Trophoblast cell (in vitro differentiated cells and primary cell): ENCODE data around the gene FXYD5.

Experiments used
- DNase-seq, 2 donors: peaks; one replicate each; pipeline ENCODE4 v3.0.0-alpha.2; 2016
- H2AFZ ChIP-seq: 2 replicates; pipeline ENCODE4 v1.6.1; 2013; ENCODE audit warnings: low read length, moderate library complexity, mild to moderate bottlenecking; ENCODE audit not compliant: insufficient read depth, poor library complexity
- H2AK5ac ChIP-seq: 2 replicates; pipeline ENCODE4 v1.6.1; 2013; ENCODE audit warnings: mild to moderate bottlenecking, low read length
- H2BK120ac ChIP-seq: 2 replicates; pipeline ENCODE4 v1.6.1; 2013; ENCODE audit warnings: low read length, mild to moderate bottlenecking, moderate library complexity; ENCODE audit not compliant: insufficient read depth, poor library complexity
- H2BK12ac ChIP-seq: 2 replicates; pipeline ENCODE4 v1.6.1; 2013; ENCODE audit warnings: mild to moderate bottlenecking, low read length, moderate library complexity
- H2BK5ac ChIP-seq: 2 replicates; pipeline ENCODE4 v1.6.1; 2013; ENCODE audit warnings: low read length, low read depth, moderate library complexity, mild to moderate bottlenecking; ENCODE audit not compliant: poor library complexity
- H3K14ac ChIP-seq: 2 replicates; pipeline ENCODE4 v1.6.1; 2013; ENCODE audit warnings: mild to moderate bottlenecking, low read length
- H3K18ac ChIP-seq: 2 replicates; pipeline ENCODE4 v1.6.1; 2013; ENCODE audit warnings: mild to moderate bottlenecking, low read length
- H3K23ac ChIP-seq: 2 replicates; pipeline ENCODE4 v1.6.1; 2013; ENCODE audit warnings: low read length
- H3K27ac ChIP-seq: 2 replicates; pipeline ENCODE4 v1.5.1; 2013; ENCODE audit warnings: low read depth, mild to moderate bottlenecking, inconsistent platforms, low read length, moderate library complexity
- H3K27me3 ChIP-seq: 2 replicates; pipeline ENCODE4 v1.6.1; 2013; ENCODE audit warnings: inconsistent platforms, mild to moderate bottlenecking, low read length, moderate library complexity; ENCODE audit not compliant: insufficient read depth
- H3K36me3 ChIP-seq, 2 experiments: 1 replicate in 1 of 2; 2 replicates in 1 of 2; pipeline ENCODE4 v1.6.1; 2013; ENCODE audit warnings: low read length in 2 of 2, mild to moderate bottlenecking in 2 of 2, moderate library complexity in 1 of 2; ENCODE audit not compliant: insufficient read depth in 2 of 2, control insufficient read depth in 1 of 2
- H3K4ac ChIP-seq: 2 replicates; pipeline ENCODE4 v1.6.1; 2013; ENCODE audit warnings: low read depth, mild to moderate bottlenecking, low read length, moderate library complexity
- H3K4me1 ChIP-seq, 2 experiments: 1 replicate in 1 of 2; 2 replicates in 1 of 2; pipeline ENCODE4 v1.6.1; 2013; ENCODE audit warnings: low read length in 2 of 2, mild to moderate bottlenecking in 2 of 2, moderate library complexity in 1 of 2; ENCODE audit not compliant: insufficient read depth in 2 of 2, control insufficient read depth in 1 of 2
- H3K4me2 ChIP-seq: 2 replicates; pipeline ENCODE4 v1.6.1; 2013; ENCODE audit warnings: inconsistent platforms, mild to moderate bottlenecking, low read length, moderate library complexity
- H3K4me3 ChIP-seq: 2 replicates; pipeline ENCODE4 v1.5.1; 2013; ENCODE audit warnings: mild to moderate bottlenecking, low read depth, low read length, inconsistent platforms
- H3K79me1 ChIP-seq: one replicate; pipeline ENCODE4 v1.6.1; 2013; ENCODE audit warnings: low read length
- H3K79me2 ChIP-seq: 2 replicates; pipeline ENCODE4 v1.6.1; 2013; ENCODE audit warnings: low read length, mild to moderate bottlenecking; ENCODE audit not compliant: control insufficient read depth, insufficient read depth, poor library complexity
- H3K9ac ChIP-seq: 2 replicates; pipeline ENCODE4 v1.6.1; 2013; ENCODE audit warnings: mild to moderate bottlenecking, low read length
- H3K9me3 ChIP-seq: 2 replicates; pipeline ENCODE4 v1.6.1; 2013; ENCODE audit warnings: low read depth, mild to moderate bottlenecking, control low read depth, inconsistent platforms, low read length; ENCODE audit not compliant: insufficient read depth
- H4K12ac ChIP-seq: 2 replicates; pipeline ENCODE4 v1.6.1; 2013; ENCODE audit warnings: low read depth, mild to moderate bottlenecking, low read length, moderate library complexity
- H4K8ac ChIP-seq: 2 replicates; pipeline ENCODE4 v1.6.1; 2013; ENCODE audit warnings: low read depth, mild to moderate bottlenecking, low read length, moderate library complexity
- H4K91ac ChIP-seq: one replicate; pipeline ENCODE4 v1.6.1; 2013; ENCODE audit warnings: low read depth, mild to moderate bottlenecking, low read length, moderate library complexity
- WGBS: extraction: QIAGEN DNeasy Blood & Tissue Kit; methylation state at CpG from one replicate; pipeline ENCODE4 v1.1.7; 2013; ENCODE audit warnings: missing lambda C conversion rate; ENCODE audit not compliant: insufficient read length, insufficient coverage; ENCODE audit errors: extremely low coverage; 5-methylcytosine and 5-hydroxymethylcytosine counted together

The FXYD5 gene

DNA sequence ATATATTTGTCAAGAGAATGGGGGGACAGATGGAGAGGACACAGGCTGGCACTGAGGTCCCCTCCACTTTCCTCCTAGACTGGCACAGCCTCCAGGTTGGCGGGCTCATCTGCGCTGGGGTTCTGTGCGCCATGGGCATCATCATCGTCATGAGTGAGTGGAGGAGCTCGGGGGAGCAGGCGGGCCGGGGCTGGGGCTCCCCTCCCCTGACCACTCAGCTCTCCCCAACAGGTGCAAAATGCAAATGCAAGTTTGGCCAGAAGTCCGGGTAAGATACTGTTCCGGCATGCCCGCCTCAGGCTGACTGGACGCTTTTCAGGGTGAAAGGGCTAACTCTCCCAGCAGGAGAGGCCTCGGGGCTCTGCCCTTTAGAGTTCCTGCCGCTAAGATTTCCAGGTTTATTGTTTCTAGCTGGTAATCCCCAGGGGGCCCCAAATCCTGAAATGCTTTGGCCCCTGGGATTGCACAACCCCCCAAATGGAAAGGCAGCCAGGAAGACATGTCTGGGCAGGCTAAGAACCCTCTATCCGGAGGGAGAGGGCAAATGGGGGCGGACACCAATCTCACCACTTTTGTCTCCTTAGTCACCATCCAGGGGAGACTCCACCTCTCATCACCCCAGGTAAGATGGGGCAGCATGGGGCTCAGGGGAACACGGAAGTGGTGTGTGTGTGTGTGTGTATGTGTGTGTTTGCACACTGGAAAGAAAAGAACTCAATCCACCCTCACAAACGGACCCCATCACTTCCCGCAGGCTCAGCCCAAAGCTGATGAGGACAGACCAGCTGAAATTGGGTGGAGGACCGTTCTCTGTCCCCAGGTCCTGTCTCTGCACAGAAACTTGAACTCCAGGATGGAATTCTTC lies 31.6 kb upstream of the FXYD5 start:
- no peaks in the 10 kb centered on the region for H3K79me2 ChIP-seq
- no CpG with 5 or more reads among the region's 19 CpGs for WGBS
- H2BK120ac ChIP-seq = no peak overlapping the region
- no peak overlapping the region for H3K23ac ChIP-seq
- no peak overlapping the region for H2AK5ac ChIP-seq
- H3K4me3 ChIP-seq = no peak overlapping the region
- no peaks in the 10 kb centered on the region for H3K36me3 ChIP-seq
- no peak overlapping the region for H4K12ac ChIP-seq
- H3K27me3 ChIP-seq = no peaks in the 10 kb centered on the region
- no peak overlapping the region for H4K8ac ChIP-seq
- H3K27ac ChIP-seq = no peak overlapping the region
- no peaks in the 10 kb centered on the region for H3K4me1 ChIP-seq
- no peaks in the 10 kb centered on the region for H3K79me1 ChIP-seq
- H2BK5ac ChIP-seq = no peak overlapping the region
- H3K9ac ChIP-seq = no peak overlapping the region
- DNase-seq = no peak
- no peak overlapping the region for H3K4me2 ChIP-seq
- H3K14ac ChIP-seq = no peak overlapping the region
- H2BK12ac ChIP-seq = no peak overlapping the region
- H4K91ac ChIP-seq = no peak overlapping the region
- H2AFZ ChIP-seq = no peak overlapping the region
- peaks cover 2% of the 10 kb centered on the region for H3K9me3 ChIP-seq
- H3K18ac ChIP-seq = no peak overlapping the region
- H3K4ac ChIP-seq = no peak overlapping the region

DNA sequence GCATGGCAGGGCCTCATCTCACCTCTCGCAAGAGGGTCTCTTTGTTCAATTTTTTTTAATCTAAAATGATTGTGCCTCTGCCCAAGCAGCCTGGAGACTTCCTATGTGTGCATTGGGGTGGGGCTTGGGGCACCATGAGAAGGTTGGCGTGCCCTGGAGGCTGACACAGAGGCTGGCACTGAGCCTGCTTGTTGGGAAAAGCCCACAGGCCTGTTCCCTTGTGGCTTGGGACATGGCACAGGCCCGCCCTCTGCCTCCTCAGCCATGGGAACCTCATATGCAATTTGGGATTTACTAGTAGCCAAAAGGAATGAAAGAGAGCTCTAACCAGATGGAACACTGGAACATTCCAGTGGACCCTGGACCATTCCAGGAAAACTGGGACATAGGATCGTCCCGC lies 31.0 kb upstream of the FXYD5 start:
- Histone ChIP-seq H3K9ac (no peak overlapping the region), H3K79me1 (no peaks in the 10 kb centered on the region), H3K23ac (no peak overlapping the region), H2AK5ac (no peak overlapping the region), H2AFZ (no peak overlapping the region), H3K27ac (no peak overlapping the region), H3K4me2 (no peak overlapping the region), H3K9me3 (peaks cover 2% of the 10 kb centered on the region), H4K12ac (no peak overlapping the region), H3K27me3 (no peaks in the 10 kb centered on the region), H2BK12ac (no peak overlapping the region), H3K14ac (no peak overlapping the region), H3K36me3 (no peaks in the 10 kb centered on the region), H3K4me3 (no peak overlapping the region), H2BK120ac (no peak overlapping the region), H3K4ac (no peak overlapping the region), H4K91ac (no peak overlapping the region), H4K8ac (no peak overlapping the region), H3K18ac (no peak overlapping the region), H3K79me2 (no peaks in the 10 kb centered on the region), H2BK5ac (no peak overlapping the region), H3K4me1 (no peaks in the 10 kb centered on the region)
- no CpG with 5 or more reads among the region's 5 CpGs for WGBS
- no peak for DNase-seq

DNA sequence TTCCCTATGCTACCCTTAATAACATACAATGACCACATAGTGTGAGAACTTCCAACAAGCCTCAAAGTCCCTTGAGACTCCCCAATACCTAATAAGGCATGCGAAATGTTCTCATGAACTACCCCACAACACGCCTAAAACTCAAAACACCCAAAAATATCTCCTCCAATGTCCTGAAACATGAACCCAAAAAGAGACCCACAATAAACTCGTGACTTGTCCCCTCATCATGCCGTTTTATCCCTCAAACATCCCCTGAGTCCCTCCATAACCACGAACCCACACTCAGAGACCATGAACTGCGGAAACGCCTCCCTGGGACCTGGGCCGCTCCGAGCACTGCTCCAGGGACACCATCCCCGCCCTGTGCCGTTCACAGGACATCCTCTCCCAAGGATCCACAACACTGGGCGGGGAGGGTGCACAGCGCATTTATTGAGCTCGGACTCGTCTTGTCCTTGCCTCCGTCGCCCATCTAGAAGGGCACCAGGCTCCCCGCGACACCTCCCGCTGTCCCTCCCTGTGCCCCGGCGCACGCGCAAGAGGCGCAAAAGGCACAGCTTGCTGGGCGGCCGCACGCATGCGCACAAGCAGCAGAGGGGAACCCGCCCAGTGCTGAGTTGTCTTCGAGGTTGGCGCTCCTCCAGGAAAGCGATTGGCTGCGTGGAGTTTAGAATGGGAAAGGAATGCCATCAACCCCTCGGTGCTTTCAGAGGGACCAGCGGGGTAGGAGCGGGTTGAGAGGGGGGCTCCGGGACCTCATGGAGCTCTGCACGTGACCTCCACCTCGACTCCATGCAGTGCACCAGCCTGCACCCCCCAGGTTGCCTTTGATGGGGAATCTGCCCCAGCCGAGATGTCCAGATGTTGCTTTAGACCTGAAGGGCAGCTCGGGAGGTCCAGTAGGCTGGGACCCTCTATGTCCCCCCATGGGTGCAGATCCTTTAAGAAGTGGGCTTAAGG lies 30.2 kb upstream of the FXYD5 start:
- H3K4me3 ChIP-seq = peak overlapping the region; percentile 34
- peaks cover 2% of the 10 kb centered on the region for H3K9me3 ChIP-seq
- H4K8ac ChIP-seq = no peak overlapping the region
- H4K91ac ChIP-seq = no peak overlapping the region
- H3K4me2 ChIP-seq = peak overlapping the region; percentile 50
- H2AK5ac ChIP-seq = no peak overlapping the region
- WGBS = 100% methylated on average over 1 of the region's 42 CpGs
- no peak overlapping the region for H3K4ac ChIP-seq
- H3K23ac ChIP-seq = no peak overlapping the region
- no peaks in the 10 kb centered on the region for H3K79me1 ChIP-seq
- no peak overlapping the region for H2BK5ac ChIP-seq
- H3K14ac ChIP-seq = no peak overlapping the region
- H3K36me3 ChIP-seq = no peaks in the 10 kb centered on the region
- no peak overlapping the region for H2BK12ac ChIP-seq
- H2AFZ ChIP-seq = no peak overlapping the region
- no peak overlapping the region for H3K9ac ChIP-seq
- peak; percentile 86 to 95 for DNase-seq
- no peak overlapping the region for H3K18ac ChIP-seq
- H4K12ac ChIP-seq = no peak overlapping the region
- no peaks in the 10 kb centered on the region for H3K79me2 ChIP-seq
- H3K4me1 ChIP-seq = no peaks in the 10 kb centered on the region
- H3K27ac ChIP-seq = no peak overlapping the region
- H3K27me3 ChIP-seq = no peaks in the 10 kb centered on the region
- H2BK120ac ChIP-seq = no peak overlapping the region

DNA sequence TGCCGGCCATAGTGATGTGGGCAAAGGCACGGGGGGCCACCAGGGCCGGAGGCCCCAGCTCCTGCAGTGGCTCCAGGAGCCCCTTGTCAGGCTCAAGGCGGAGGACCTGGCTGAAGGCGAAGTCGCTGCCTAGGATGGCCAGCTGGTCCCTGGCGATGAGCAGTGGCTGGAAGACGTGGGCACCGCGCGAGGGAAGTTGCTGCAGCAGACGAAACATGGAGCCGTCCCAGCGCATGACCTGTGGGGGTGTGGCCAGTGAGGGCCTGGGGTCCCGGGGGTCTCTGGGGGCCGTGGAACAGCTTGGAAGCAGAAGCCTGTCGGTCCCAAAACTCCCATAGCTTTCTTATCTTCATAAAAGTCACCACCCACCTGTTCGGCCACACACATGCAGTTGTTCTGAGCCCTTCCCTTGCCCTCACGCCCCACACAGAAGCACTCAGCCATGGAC lies 29.2 kb upstream of the FXYD5 start:
- Histone ChIP-seq H3K36me3 (no peaks in the 10 kb centered on the region), H3K18ac (no peak overlapping the region), H3K27ac (no peak overlapping the region), H3K79me2 (no peaks in the 10 kb centered on the region), H3K27me3 (no peaks in the 10 kb centered on the region), H3K14ac (no peak overlapping the region), H3K23ac (no peak overlapping the region), H3K9me3 (peaks cover 2% of the 10 kb centered on the region), H2BK120ac (no peak overlapping the region), H3K4me3 (no peak overlapping the region), H4K8ac (no peak overlapping the region), H3K4me1 (no peaks in the 10 kb centered on the region), H2AFZ (no peak overlapping the region), H3K4ac (no peak overlapping the region), H2AK5ac (no peak overlapping the region), H3K9ac (no peak overlapping the region), H4K91ac (no peak overlapping the region), H2BK5ac (no peak overlapping the region), H3K4me2 (no peak overlapping the region), H2BK12ac (no peak overlapping the region), H4K12ac (no peak overlapping the region), H3K79me1 (no peaks in the 10 kb centered on the region)
- no CpG with 5 or more reads among the region's 19 CpGs for WGBS
- DNase-seq = no peak
